Measurements from ENCODE around the gene NCAM1. TPM values are rescaled to one million over a fixed set of nuclear protein-coding genes. Genes with fewer than 3 reads are reported as not detected.

Gene NCAM1
- total and polyA plus RNA-seq, 9 of the 15 experiments (the other 6 are each of a cell fraction or from before 2014, with no cell fraction given) = 0.09 to 0.23 TPM; not detected in 7

DNA sequence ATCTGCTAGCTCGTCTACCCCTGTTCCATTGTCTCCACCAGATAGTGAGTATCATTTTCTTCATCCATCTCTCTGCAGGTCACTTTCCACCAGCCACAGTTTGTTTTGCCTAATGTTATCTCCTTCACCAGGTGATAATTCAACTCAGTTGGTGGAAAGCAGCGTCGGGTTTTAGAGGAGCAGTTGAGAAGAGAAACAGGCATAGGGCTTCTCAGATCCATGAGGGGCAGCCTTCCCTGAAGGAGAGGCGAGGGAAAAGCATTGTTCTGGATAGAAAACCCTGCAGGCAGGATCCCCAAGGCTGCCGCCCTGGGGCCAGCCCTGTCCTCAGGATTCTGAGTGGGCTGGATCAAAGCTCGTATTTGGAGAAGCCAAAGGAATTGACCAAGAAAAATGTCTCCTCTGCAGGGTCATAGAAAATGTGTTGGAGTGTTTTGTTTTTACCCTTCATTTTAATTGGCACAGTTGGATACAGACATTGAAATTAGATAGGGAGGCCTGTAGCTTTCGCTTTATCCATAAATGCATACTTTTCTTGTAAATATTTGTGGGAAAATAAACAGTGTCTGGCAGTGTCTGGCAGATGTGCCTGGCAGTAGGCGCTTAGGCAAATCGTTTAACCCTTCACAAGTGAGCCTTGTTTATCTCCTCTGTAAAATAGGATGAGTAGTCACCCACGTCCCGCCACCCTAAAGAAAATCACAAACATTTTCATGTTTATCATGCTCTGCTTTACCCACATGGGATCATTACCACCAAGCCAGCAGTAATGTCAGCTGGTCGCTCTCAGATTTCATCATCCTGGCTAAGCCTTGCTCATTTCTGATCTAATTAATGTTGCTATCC, 279.8 kb downstream of the NCAM1 start (continued):
- TF ChIP-seq PRMT5 (CRISPR knock-in tag; IDR thresholded peaks at IDR 0.05) (no peak), SPI1 (IDR thresholded peaks at IDR 0.05; ENCODE audit: borderline replicate concordance, low read depth, low read length) (no peak), ZNF551 (CRISPR knock-in tag; IDR thresholded peaks at IDR 0.05) (no peak)

DNA sequence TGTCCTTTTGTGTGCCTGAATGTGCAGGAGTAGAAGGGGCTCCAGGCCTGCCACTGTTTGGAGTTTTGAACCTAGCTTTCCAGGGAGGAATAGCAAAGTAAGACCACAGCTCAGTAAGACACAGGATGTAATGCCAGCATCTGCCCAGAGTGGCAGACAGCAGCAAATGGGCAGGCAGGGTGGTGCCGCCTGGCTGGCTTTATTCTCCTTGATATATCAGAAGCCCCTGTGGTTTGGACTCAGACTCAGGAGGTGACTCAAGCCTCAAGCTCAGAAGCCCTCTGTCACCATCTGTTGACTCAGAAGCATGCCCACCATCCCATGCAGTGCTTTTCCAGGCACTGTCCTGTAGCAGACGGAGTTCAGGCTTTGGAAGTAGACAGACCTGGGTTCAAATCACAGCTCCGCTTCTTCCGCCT, 280.4 kb downstream of the NCAM1 start:
- POLR2A ChIA-PET = interaction anchor here (0.7 to 0.8 kb wide), 2 partner anchors 20 to 498 kb away, joined by 3 to 4 read pairs; no protein-coding TSS in a partner anchor
- intact Hi-C loops (cut with micrococcal nuclease) (no loop called here), in situ Hi-C loops (cut with MboI) (no loop called here)
- Histone ChIP-seq H3K27ac (ENCODE audit: extremely low read depth, low read depth, low read length) (no peak overlapping the region), H3K4me2 (ENCODE audit: insufficient read depth, low read length) (no peak overlapping the region), H3K9ac (ENCODE audit: insufficient read depth in 1 of 2, low read depth in 2 of 2, low read length in 2 of 2) (no peak overlapping the region), H3K4me1 (replicated peaks in 1 of 2; ENCODE audit: control insufficient read depth in 2 of 2, insufficient read depth in 2 of 2, low read length in 2 of 2) (no peaks in the 10 kb centered on the region), H3K27me3 (ENCODE audit: control insufficient read depth in 2 of 2, insufficient read depth in 2 of 2, low read length in 2 of 2) (peaks cover 15 to 40% of the 10 kb centered on the region in 2 experiments; a peak in 3 of 5 replicates), H3K4me3 (no peak overlapping the region), H3K9me3 (replicated peaks; ENCODE audit: control insufficient read depth, insufficient read depth, low read depth, low read length) (no peaks in the 10 kb centered on the region), H3K9me1 (ENCODE audit: control insufficient read depth, insufficient read depth, low read length) (no peaks in the 10 kb centered on the region), H3K79me2 (ENCODE audit: control insufficient read depth, insufficient read depth, low read length) (no peaks in the 10 kb centered on the region), H2AFZ (ENCODE audit: low read depth, low read length) (no peak overlapping the region), H4K20me1 (replicated peaks; ENCODE audit: control insufficient read depth, insufficient read depth, low read length) (no peaks in the 10 kb centered on the region), H3K36me3 (ENCODE audit: control insufficient read depth, insufficient read depth, low read length) (no peaks in the 10 kb centered on the region)
- DNase-seq (ENCODE audit: extremely low read depth in 1 of 4, low spot score in 3 of 4) (no peak), FAIRE-seq (no peak), ATAC-seq (no peak)
- CTCF ChIA-PET (ENCODE audit: low intra/inter-chr PET ratio) = no interaction called here
- no TSS peak for BruUV-seq (replicated peaks)
- WGBS (ENCODE audit: insufficient coverage, low coverage, missing lambda C conversion rate) = 18% methylated on average over 4 of the region's 4 CpGs
- no peak for TF ChIP-seq MYC (IDR thresholded peaks at IDR 0.05; ENCODE audit: low read depth, low read length)
- TF ChIP-seq MYC (CRISPR knock-in tag; IDR thresholded peaks at IDR 0.05; ENCODE audit: borderline replicate concordance, low read depth) = no peak
- TF ChIP-seq HDAC2 (IDR thresholded peaks at IDR 0.05) = no peak
- no peak for TF ChIP-seq ZNF174 (CRISPR knock-in tag; IDR thresholded peaks at IDR 0.05)
- TF ChIP-seq, protein P1, sequence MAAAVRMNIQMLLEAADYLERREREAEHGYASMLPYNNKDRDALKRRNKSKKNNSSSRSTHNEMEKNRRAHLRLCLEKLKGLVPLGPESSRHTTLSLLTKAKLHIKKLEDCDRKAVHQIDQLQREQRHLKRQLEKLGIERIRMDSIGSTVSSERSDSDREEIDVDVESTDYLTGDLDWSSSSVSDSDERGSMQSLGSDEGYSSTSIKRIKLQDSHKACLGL (CRISPR knock-in tag; IDR thresholded peaks at IDR 0.05; ENCODE audit: borderline replicate concordance, poor library complexity, severe bottlenecking) = no peak
- TF ChIP-seq, protein P2, sequence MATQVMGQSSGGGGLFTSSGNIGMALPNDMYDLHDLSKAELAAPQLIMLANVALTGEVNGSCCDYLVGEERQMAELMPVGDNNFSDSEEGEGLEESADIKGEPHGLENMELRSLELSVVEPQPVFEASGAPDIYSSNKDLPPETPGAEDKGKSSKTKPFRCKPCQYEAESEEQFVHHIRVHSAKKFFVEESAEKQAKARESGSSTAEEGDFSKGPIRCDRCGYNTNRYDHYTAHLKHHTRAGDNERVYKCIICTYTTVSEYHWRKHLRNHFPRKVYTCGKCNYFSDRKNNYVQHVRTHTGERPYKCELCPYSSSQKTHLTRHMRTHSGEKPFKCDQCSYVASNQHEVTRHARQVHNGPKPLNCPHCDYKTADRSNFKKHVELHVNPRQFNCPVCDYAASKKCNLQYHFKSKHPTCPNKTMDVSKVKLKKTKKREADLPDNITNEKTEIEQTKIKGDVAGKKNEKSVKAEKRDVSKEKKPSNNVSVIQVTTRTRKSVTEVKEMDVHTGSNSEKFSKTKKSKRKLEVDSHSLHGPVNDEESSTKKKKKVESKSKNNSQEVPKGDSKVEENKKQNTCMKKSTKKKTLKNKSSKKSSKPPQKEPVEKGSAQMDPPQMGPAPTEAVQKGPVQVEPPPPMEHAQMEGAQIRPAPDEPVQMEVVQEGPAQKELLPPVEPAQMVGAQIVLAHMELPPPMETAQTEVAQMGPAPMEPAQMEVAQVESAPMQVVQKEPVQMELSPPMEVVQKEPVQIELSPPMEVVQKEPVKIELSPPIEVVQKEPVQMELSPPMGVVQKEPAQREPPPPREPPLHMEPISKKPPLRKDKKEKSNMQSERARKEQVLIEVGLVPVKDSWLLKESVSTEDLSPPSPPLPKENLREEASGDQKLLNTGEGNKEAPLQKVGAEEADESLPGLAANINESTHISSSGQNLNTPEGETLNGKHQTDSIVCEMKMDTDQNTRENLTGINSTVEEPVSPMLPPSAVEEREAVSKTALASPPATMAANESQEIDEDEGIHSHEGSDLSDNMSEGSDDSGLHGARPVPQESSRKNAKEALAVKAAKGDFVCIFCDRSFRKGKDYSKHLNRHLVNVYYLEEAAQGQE (IDR thresholded peaks at IDR 0.05; ENCODE audit: borderline replicate concordance) = no peak
- TF ChIP-seq, protein P2 (CRISPR knock-in tag; IDR thresholded peaks at IDR 0.05; ENCODE audit: low read depth) = no peak

All from K562 (cell line).